Measurements from ENCODE around the gene DNAJB1.

DNAJB1 gene

GRCh38 chr19:14473073-14473977 lies 44.9 kb downstream of the DNAJB1 start:
- DNase-seq (ENCODE audit: low read depth in 2 of 2), result no peak

GRCh38 chr19:14472202-14472938 lies 45.8 kb downstream of the DNAJB1 start:
- DNase-seq (ENCODE audit: low read depth in 2 of 2), result peak; percentile 78 to 79

GRCh38 chr19:14471436-14472187 lies 46.6 kb downstream of the DNAJB1 start:
- no peak for DNase-seq (ENCODE audit: low read depth in 2 of 2)

DNA sequence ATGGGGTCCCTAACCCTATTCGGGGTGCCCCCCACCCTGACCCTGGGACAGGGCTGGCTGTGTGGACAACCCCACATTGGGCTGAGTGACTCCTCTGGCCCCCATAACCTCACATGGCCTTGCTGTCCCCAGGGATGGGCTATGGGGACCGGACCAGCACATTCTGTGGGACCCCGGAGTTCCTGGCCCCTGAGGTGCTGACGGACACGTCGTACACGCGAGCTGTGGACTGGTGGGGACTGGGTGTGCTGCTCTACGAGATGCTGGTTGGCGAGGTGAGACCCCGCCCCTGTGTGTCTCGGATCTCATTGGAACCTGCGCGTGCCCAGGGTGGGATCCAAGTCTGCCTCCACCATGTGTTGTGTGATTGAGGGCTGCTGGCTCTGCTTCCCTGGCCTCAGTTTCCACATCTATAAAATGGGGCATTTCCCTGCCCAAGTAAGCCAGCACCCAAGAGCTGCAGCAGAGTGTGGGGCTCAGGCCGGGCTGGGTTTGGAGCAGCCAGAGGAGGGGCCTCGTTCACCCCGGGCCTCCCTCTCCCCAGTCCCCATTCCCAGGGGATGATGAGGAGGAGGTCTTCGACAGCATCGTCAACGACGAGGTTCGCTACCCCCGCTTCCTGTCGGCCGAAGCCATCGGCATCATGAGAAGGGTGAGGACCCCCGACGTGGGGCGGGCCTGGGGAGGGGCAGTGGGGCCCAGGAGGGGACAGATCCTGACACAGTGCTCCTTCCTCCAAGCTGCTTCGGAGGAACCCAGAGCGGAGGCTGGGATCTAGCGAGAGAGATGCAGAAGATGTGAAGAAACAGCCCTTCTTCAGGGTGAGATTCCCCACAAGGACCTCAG lies 47.9 kb downstream of the DNAJB1 start:
- DNase-seq (ENCODE audit: low read depth in 2 of 2), result no peak

- no peak for DNase-seq (ENCODE audit: low read depth in 2 of 2)
Observed at GRCh38 chr19:14467816-14468215, 50.4 kb downstream of the DNAJB1 start.

GRCh38 chr19:14467391-14467790 lies 50.8 kb downstream of the DNAJB1 start:
- DNase-seq (ENCODE audit: low read depth in 2 of 2), result no peak
